Body of pancreas (tissue), 4 donors: ENCODE measurements around the gene NFIC.

ENCODE experiments used
- CTCF ChIP-seq, 7 experiments: fragments of 450-650 bp in 4 of 7; fragments of 200-600 bp in 3 of 7; sonication (generic) in 3 of 7; IDR thresholded peaks; one replicate each; pipeline ENCODE4 v1.5.1; 2016 to 2019; ENCODE audit warnings: antibody characterized with exemption in 7 of 7
- POLR2A ChIP-seq, 3 donors: fragments of 450-650 bp; IDR thresholded peaks; one replicate each; pipeline ENCODE4 v1.6.1; 2016; ENCODE audit warnings: antibody characterized with exemption in 3 of 3, mild to moderate bottlenecking in 2 of 3

GRCh38 chr19:3501780-3502179 is 135.4 kb downstream of the NFIC start:
- TF ChIP-seq CTCF (IDR thresholded peaks at IDR 0.05), result no peak
- no peak for TF ChIP-seq POLR2A (IDR thresholded peaks at IDR 0.05)
